NCI-H2107 (cell line): ENCODE results near the gene STARD5.
A peak's percentile ranks its signal among the peaks of the same experiment; 100 is the strongest.

Source experiments
- DNase-seq: peaks from one replicate; lab custom pipeline; 2025; lab: John Stamatoyannopoulos, UW

The STARD5 gene

DNA sequence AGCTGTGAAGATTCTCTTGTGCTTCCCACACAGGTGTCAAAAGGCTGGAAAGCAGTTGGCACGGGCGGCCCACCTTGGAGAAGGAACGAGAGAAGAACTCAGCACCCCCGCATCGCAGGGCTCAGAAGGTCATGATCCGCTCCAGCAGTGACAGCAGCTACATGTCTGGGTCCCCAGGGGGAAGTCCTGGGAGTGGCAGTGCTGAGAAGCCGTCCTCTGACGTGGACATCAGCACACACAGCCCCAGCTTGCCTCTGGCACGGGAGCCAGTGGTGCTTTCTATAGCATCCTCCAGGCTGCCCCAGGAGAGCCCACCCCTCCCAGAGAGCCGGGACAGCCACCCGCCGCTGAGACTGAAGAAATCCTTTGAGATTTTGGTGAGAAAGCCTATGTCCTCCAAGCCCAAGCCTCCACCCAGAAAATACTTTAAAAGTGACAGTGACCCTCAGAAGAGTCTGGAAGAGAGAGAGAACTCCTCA lies 31.4 kb downstream of the STARD5 start:
- no peak for DNase-seq

DNA sequence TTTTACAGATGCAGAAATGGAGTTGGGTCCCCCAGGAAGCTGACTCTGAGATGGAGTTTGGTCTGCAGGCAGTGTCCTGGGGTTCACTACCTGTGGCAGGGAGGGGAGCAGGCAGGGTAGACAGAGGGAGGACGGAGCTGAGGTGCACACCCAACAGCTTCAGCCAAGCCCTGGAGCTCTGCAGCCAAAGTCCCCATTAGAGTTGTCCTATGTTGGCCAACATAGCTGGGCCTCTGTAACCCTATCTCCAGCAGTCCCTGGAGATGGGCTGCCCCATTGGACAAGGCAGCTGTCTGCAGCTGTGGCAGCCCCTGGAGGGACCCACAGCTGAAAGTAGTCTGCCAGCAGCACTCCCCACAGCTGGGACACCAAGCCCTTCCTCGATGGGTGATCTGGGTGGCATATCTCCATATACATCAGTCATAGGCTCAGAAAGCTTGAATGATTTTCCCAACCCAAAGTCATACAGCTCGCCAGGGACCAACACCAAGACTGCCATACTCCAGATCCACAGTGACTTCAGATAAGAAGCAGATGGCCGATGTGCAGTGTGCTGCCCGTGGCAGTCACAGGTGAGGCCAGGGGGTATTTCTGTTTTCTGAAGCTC lies 31.9 kb downstream of the STARD5 start:
- no peak for DNase-seq

DNA sequence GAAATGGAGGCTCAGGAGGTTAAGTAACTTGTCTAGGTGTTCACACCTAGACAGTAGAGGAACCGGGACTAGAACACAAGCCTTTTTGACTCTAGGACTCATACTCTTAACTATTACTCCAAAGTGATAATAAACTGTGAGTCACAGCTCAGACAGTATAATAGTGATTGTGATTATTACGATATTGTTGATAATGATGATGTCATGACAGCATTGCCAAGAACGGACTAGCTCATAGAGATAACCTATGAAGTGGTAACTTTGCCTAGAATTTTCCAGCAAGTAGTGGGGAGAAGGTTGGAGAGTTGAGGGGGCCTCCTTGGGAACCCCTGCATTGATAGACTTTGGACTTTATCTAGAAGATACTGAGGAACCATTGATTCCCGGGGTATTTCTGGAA lies 34.0 kb downstream of the STARD5 start:
- DNase-seq = no peak

DNA sequence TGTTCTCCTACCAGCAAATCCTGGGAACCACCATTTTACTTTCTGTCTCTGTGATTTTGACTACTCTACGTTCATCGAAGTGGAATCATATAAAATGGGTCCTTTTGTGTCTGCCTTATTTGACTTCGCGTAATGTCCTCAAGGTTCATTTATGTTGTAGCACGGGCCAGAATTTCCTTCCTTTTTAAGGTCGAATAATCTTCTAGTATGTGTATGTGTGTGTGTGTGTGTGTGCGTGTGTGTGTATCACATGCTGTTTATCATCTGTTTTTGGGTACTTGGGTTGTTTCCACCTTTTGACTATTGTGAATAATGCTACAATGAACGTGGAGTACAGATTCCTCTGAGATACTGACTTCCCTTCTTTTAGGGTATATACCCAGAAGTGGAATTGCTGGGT lies 35.3 kb downstream of the STARD5 start:
- DNase-seq = no peak

DNA sequence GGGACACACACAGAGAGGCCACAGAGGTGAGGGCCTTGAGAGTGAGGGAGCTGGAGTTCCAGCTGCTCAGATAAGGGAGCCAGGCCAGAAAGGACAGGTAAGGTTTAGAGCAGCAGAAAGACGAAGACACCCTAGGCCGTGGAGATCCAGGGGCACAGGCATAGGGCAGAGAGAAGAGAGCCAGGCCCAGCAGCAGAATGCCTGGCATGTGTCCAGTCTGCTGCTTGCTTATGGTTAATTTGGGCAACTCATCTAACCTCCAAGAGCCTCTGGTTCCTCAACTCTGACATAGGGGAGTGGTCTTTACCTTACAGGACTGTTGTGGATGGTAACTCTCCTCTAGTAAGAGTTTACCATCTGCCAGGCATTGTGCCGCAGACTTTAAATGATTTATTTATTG lies 35.9 kb downstream of the STARD5 start:
- DNase-seq = no peak

DNA sequence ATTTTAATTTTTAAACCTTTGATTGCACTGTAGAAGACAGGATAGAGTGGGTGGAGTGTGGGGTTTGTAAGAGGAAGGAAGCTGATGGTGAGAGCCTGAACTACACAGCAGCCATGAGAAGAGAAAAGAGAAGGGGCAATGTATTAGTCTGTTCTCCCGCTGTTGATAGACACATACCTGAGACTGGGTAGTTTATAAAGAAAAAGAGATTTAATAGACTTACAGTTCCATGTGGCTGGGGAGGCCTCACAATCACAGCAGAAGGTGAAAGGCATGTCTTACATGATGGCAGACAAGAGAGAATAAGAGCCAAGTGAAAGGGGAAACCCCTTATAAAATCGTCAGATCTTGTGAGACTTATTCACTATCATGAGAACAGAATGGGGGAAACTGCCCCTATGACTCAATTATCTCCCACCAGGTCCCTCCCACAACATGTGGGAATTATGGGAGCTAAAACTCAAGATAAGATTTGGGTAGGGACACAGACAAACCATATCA lies 37.3 kb downstream of the STARD5 start:
- no peak for DNase-seq

DNA sequence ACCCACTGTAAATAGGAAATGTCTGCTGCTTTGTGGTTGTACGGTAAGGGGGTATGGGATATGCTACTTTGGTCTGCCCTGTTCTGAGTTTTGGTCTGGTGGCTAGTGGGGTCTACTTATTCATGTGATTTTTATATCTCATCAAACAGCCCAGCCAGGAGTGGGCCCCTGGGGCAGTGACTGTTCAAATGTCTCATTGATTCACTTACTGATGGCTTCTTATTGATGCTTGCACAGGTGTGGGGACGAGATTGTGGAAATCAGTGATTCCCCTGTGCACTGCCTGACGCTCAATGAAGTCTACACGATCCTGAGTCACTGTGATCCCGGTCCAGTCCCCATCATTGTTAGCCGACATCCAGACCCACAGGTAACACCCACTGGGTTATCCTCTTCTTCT lies 38.5 kb downstream of the STARD5 start:
- DNase-seq = no peak

DNA sequence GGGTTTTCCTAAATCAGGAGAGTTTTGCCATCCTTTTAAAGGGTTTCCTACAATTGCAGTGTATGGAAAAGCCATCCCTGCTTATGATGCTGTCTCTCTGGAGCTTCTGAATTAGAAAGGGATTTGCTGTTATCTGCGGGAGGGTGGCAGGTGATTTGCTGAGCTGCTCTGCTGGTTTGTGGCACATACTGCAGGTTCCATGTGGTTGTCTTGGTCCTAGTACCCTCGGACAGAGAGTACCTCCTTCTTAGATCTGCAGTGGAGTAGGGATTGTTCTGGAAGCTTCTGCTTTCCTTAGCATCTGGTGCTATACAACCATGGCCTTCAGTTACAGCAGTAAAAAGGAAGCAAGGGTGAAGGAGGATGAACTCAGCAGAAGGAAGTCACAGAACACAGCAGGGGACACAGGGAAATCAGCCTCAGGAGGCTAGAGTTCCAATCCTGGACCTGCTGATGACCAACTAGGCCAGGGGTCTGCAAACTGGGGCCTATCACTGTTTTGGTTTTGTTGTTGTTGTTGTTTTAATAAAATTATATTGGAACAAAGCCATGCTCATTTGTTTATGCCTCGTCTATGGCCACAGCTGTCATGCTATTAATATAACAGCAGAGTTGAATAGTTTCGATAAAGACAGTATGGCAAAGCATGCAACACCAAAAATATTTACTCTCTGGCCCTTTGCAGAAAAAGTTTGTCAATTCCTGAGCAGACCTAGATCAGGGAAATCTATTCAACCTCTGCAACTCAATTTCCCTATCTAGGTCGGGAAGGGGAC lies 39.5 kb downstream of the STARD5 start:
- no peak for DNase-seq

DNA sequence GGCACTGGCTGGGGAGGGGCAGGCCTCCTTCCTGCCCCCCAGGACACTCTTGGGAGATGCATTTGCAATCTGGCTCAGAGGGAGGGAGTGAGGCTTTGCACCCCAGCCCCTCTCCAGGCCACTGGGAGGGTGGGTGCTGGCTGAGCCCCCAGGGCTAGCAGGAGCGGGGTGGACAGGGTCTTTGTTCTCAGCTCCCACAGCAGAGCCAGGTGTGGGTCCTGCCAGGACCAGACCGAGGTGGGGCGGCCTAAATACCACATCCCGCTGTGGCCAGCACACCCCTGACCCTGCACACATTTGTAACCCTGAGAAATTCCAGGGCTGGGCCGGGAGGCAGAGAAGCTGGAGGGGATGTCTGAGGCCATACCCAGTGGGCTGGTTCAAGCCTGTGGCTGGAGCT lies 41.0 kb downstream of the STARD5 start:
- DNase-seq = no peak

DNA sequence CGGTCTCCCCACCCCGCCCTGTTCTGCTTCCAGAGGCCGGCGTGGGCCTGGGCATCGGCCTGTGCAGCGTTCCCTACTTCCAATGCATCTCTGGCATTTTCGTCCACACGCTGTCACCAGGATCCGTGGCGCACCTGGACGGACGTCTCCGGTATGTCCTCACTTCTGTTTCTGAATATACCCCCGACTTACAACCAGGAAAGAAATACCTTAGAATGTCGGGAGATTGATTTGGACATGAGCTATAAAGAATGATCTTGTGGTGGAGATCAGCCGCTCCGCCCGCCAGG lies 41.4 kb downstream of the STARD5 start:
- no peak for DNase-seq

DNA sequence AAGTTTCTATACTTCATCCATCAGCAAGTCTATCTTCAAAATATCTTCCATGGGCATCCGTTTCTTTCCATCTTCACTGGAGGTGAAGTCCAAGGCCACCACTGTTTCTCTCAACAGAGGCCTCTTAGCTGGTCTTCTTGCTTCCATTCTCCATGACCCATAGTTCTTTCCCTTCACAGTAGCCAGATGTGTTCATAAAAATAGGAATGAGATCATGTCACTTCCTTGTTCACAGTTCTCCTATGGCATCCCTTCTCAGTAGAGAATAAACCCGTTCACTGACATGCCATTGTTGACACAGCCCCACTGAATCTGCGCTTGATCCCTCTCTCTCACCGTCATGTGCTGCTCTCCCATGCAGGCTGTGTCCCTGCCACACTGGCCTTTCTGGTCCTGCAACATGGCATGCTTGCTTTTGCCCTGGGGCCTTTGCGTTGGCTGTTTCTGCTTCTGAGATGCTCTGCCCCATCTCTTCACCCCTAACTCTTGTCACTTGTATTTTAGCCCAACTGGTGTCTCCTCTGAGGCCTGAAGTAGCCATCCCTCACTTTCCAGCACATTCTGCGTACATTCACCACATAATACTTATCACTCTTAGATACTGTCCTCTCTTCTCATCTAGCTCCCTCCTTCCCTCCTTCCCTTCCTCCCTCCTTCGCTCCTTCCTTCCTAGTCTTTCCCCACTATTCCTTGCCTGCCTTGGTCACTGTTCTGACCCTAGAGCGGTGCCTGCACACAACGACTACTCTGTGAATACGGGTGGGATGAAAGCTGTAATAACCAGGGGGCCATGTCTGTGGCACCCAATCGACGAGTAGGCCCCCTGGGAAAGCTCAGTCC lies 42.0 kb downstream of the STARD5 start:
- no peak for DNase-seq

DNA sequence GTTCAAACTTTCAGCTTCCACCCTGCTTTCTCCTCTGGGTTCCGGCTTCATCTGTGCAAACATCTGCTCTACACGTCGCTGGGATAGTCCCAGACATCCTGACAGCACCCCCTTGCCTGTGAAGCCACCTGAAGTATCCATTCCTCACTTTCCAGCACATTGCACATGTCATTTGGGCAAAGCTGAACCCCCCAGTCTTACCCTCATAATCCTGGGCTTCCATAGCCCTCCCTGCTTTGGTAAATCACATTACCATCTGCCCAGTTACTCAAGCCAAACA lies 42.5 kb downstream of the STARD5 start:
- no peak for DNase-seq

DNA sequence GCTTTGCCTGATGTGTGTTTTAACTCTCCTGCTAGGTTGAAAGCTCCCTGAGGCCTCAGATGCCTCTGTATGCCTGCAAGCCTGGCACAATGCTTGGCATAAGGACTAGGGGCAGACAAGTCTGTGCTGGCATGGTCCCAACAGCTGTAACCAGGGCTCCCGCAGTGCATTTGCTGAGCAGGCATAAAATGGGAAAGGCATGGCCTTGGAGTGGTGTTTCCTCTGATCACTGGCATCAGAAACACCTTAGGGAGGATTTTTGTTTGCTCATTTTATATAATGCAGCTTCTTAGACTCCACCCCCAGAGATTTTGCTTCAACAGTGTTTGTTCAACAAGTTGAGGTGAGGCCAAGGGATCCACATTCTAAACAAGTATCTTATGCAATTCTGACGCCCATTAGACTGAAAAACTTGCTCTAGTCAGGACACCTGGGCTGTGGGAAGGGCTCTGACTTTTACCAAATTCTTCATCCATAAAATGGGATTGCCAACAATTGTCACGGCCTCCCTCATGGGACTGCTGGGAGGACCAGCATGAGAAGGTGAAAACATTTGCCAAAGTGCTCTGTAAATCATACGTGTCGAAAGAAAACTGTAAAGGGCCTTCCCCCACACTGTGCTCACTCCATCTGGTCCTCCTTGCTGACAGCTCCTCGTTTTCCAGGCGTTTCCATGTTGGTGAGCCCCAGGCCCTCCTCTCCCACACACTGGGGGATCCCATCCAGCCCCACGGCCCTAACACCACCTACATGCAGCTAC lies 43.1 kb downstream of the STARD5 start:
- DNase-seq = no peak

DNA sequence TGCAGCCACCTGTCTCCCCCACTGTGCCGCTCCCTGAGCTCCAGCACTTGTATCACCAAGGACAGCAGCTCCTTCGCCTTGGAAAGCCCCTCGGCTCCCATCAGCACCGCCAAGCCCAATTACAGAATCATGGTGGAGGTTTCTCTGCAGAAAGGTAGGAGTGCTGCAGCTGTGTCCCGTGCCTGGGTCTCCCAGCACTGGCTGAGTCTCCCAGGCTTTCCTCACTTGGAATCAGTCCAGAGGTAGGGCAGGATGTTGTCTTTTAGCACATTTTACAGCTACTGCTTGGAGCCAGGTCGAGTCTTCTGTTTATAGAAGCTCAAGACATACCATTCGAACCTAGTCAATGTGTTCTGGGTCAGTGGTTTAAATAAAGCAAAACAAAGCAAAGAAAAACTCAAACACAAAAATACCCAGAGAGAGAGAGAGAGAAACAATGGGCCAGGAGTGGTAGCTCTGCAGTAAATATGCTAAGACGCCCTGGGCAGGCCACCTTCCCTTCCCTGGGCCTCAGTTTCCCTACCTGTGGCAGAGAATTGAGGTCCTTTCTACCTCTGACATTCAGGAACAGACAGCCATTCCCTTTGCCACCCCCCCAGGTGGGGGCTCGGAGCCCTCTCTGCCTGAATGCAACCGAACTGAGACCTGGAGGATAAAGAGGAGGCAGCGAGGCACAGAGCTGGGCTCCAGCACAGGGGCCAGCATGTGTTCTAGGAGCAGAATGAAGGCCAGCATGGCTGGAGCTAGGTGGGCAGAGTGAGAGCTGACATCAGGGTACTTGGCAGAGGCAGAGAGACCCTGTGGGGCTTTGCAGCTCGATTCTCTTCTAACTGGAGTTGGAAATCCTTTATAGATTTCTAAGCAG lies 44.1 kb downstream of the STARD5 start:
- DNase-seq = no peak

DNA sequence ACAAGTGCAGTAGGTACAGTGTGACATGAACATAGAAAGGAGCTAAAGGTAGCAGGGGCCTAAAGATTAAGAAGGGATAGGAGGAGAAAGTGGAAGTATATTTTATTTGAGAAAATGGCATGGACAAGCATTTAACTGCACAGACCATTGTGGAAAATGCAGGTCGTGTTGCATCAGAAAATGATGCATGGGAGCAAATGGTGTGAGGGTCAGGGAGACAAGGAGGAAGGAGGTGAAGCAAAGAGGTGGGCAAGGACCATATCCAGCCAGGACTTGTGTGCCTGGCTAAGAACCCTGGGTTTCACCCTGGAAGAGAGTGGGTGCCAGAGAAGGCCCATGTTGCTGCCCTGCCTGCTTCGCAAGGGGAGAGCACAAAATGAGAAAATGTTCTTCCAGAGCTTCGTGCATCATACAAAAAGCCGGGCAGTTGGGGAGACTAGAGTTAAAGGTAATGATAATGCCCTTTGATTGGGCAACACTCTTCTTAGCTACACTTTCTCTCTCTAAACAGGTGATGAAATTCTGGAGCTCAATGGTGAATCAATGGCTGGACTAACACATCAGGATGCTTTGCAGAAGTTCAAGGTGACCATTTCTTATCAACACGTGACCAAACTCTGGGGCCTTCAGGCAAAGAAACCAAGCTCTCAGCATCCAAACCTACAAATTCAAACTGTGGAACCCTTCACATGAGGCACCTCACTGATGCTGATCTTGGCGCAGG lies 45.5 kb downstream of the STARD5 start:
- DNase-seq = no peak

DNA sequence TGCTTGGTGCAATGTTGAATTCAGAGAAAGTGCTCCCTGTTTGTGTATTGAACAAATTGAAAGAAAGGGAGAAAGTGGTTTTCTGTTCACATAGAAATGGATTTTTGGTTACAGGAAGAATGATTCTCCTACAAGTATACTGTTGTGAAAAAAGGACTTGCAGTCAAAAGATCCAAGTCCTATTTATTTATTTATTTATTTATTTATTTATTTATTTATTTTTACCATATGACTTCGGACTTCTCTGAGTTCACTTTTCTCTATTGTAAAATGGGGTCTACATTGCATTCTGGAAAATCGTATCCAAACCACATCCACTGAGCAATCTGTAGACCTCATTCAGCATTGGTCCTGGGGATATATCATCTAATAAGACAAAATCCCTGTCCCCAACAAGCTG lies 46.1 kb downstream of the STARD5 start:
- DNase-seq = no peak

DNA sequence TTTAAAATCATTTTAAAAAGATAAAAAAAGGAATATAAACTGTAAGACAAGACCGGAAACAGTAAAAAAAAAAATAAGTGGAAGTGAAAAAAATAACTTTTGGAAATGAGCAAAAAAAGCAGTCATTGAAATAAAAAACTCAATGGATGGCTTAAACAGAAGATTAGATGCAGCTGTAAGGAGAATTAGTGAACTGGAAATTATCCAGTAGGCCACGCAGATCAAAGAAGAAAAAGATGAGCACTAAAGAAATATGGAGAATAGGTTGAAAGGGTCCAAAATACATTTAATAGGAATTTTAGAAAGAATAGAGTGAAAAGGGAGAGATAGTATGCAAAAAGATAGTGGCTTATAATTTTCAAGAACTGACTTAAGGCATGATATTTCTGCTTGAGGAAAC lies 47.0 kb downstream of the STARD5 start:
- no peak for DNase-seq

DNA sequence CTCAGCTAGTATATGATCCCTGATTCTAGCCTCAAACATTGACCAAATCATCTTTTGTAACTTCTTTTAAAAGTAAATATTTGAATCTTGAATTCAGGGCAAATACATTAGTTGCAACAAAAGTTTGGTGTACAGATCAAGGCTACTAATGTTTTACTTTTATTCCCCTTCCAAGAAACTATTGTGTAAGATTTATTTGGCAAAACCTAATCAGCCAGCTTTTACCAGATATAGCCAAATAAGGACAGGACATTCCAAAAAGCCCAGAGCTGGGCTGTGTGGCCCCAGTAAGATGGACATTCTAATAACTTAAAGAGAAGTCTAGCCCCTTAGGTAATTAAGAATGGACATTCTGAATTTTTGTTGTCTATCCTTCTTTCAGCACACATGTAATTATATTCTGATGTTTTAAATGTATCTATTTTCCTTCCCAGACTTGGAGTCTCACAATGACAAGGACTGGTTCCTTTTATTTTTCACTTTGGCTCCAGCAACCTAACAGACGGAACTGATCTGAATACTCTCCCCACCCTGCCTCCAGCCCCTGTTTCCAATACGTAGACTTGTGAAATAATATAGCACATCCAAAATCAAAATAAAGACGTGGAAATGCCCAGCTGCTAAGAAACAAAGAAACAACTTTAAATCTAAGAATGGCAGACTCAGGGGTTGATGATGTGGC lies 48.1 kb downstream of the STARD5 start:
- no peak for DNase-seq

DNA sequence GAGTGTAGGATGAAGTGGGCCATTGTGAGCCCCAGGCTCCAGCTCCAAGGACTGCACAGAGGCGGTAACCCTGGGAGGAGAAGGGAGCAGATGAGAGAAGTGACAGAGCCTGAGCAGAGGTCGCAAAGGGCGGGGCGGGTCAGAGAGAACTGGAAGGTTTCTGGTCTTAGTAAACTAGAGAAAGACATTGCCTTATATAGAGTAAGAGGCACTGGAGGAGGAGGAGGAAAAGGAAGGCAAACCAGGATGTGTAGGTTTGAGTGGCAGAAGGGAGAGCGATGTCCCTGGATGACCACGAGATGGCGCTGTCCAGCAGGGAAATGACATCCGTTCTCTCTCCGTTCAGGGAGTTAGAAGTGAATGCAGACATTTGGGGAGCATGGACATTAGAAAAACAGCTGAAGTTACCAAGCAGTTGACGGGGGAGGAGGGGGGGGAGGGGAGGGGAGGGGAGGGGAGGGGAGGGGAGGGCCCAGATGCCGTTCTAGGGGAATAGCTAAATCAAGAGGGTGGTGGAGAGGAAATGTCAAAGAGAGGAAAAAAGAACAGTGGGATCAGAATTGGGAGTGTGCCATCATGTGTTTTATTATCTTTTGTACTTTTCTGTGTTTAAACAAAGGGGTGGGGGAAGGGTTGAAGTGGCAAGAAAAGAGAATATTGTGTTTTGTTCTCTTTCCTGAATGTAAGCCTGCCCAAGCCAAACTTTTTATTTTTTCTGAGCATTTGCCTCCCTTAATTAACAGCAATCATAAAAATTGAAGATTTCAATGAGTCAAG lies 48.8 kb downstream of the STARD5 start:
- DNase-seq = peak; percentile 12
